Hepatocyte (in vitro differentiated cells): Measurements from ENCODE around the gene RCAN2. TPM values are rescaled to one million over a fixed set of nuclear protein-coding genes. Genes with fewer than 3 reads are reported as not detected.

Experiments
- DNase-seq: peaks from one replicate; pipeline ENCODE4 v3.0.0-alpha.2; 2016; ENCODE audit warnings: low spot score
- H2AFZ ChIP-seq: fragments of 200-600 bp; sonication (generic); 2 replicates; pipeline ENCODE4 v1.6.0; 2016; ENCODE audit warnings: antibody characterized with exemption, mild to moderate bottlenecking
- H3K27ac ChIP-seq: fragments of 200-600 bp; sonication (generic); 2 replicates; pipeline ENCODE4 v1.5.1; 2016; ENCODE audit warnings: mild to moderate bottlenecking
- H3K27me3 ChIP-seq: fragments of 200-600 bp; sonication (generic); 2 replicates; pipeline ENCODE4 v1.6.1; 2016
- H3K36me3 ChIP-seq: fragments of 200-600 bp; sonication (generic); replicated peaks from 2 replicates; pipeline ENCODE4 v1.5.1; 2016; ENCODE audit warnings: low read depth; ENCODE audit not compliant: insufficient read depth
- H3K4me1 ChIP-seq: fragments of 200-600 bp; sonication (generic); 2 replicates; pipeline ENCODE4 v1.5.1; 2016; ENCODE audit warnings: mild to moderate bottlenecking, moderate library complexity; ENCODE audit not compliant: insufficient read depth
- H3K4me2 ChIP-seq: fragments of 200-600 bp; sonication (generic); 2 replicates; pipeline ENCODE4 v1.6.0; 2016
- H3K4me3 ChIP-seq: fragments of 200-600 bp; sonication (generic); 2 replicates; pipeline ENCODE4 v1.5.1; 2016; ENCODE audit warnings: mild to moderate bottlenecking
- H3K79me2 ChIP-seq: fragments of 200-600 bp; sonication (generic); 2 replicates; pipeline ENCODE4 v1.6.0; 2017; ENCODE audit warnings: mild to moderate bottlenecking
- H3K9me2 ChIP-seq: fragments of 200-600 bp; sonication (generic); replicated peaks from 2 replicates; pipeline ENCODE4 v1.6.0; 2017; ENCODE audit warnings: mild to moderate bottlenecking; ENCODE audit not compliant: insufficient read depth
- H3K9me3 ChIP-seq: fragments of 200-600 bp; sonication (generic); 2 replicates; pipeline ENCODE4 v1.5.1; 2016; ENCODE audit warnings: low read depth, mild to moderate bottlenecking
- H4K20me1 ChIP-seq: fragments of 200-600 bp; sonication (generic); 2 replicates; pipeline ENCODE4 v1.6.0; 2016; ENCODE audit warnings: mild to moderate bottlenecking; ENCODE audit not compliant: insufficient read depth, poor library complexity, severe bottlenecking
- EZH2 ChIP-seq: fragments of 200-600 bp; sonication (generic); IDR thresholded peaks from 2 replicates; pipeline ENCODE4 v1.6.1; 2016; ENCODE audit warnings: antibody characterized with exemption, mild to moderate bottlenecking, borderline replicate concordance
- EZH2phosphoT487 ChIP-seq: fragments of 200-600 bp; sonication (generic); IDR thresholded peaks from one replicate; pipeline ENCODE4 v1.6.1; 2018; ENCODE audit warnings: antibody characterized with exemption, mild to moderate bottlenecking, low read depth, moderate library complexity; ENCODE audit not compliant: unreplicated experiment, severe bottlenecking
- WGBS: methylation state at CpG from one replicate; pipeline ENCODE4 v1.1.6; 2016; ENCODE audit warnings: low lambda C conversion rate; ENCODE audit errors: missing lambda C conversion rate; 5-methylcytosine and 5-hydroxymethylcytosine counted together
- polyA plus RNA-seq: library from polyadenylated mRNA; unstranded; fragments of >200 nt; fragmentation: Nextera tagmentation; extraction: Ambion mirVana; gene quantifications from 2 replicates; pipeline ENCODE4 v1.2.1, GENCODE V29; 2016
- total RNA-seq: library from RNA; depleted of rRNA; stranded (reverse); fragments of >200 nt; gene quantifications from 2 replicates; pipeline ENCODE4 v1.2.3, GENCODE V29; 2014
- TF ChIP-seq, protein P1 (sequence below): fragments of 200-600 bp; sonication (generic); IDR thresholded peaks from 2 replicates; pipeline ENCODE4 v1.5.1; 2016; ENCODE audit warnings: antibody characterized with exemption, mild to moderate bottlenecking; ENCODE audit not compliant: poor library complexity

RCAN2 gene
- total and polyA plus RNA-seq, 2 experiments from 2014 or later: 5.0 to 6.6 TPM

DNA sequence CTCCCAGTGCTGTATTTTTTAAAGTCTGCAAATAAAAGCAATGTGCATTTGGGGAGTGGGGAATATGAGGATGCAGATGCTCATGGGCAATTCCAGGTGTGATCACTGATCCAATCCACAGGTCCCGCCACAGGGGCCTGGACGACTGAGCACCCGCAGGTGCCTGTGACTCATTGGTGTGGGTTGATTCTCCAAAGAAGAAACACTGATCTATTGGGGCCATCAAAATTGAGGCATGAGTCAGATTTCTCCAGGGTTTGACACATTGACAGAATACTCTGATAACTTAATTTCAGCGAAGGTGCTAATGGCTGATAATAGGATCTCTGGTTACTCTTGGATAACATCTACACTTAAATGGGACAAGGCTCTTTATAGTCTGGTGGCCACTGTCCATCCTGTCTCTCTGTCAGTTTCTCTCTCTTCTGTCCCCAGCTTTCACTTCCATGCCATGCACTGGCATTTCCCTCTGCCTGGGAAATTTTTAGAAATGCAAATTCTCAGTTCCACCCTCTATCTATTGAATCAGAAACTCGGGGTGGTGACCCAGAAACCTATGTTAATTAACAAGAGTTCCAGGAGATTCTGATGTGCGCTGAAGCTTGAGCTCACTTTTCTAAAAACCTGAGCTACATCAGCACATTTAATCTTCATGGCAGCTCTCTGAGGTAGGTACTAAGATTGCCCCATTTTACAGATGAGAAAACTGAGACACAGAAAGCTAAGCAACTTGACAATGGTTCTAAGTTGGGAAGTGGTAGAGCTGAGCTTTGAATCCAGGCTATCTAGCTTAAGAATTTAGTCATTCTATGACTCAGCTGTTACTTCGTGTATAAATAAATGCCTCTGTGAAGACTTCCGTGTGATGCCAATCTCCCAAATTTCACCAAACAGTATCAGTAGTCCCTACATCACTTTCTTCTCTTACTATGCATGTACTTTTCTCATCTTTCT is 10.2 kb upstream of the RCAN2 start:
- H3K27ac ChIP-seq: no peak overlapping the region

DNA sequence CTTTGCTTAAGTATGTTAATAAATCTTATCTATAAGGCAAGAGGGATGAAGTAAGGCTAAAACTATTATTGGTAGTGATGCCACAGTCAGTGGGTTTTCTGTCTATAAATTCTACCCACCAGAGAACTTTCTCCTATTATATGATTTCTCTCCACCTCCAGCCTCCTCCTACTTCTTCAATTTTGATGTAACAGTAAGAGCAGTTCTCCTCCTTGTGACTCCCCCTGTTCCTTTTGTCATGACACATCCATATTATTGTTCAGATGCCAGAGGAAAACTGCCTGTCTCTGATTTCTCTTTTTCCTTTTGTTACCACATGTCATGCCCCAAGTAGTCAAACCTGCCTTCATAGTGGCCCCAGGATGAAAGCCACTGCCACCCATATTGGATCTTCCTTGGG is 9.1 kb upstream of the RCAN2 start:
- Histone ChIP-seq H3K27ac (no peak overlapping the region), H3K4me2 (no peak overlapping the region), H3K36me3 (no peaks in the 10 kb centered on the region), H3K79me2 (no peaks in the 10 kb centered on the region), H3K4me3 (no peak overlapping the region), H3K9me2 (no peaks in the 10 kb centered on the region), H4K20me1 (no peaks in the 10 kb centered on the region), H2AFZ (no peak overlapping the region), H3K9me3 (no peaks in the 10 kb centered on the region), H3K27me3 (peaks cover 21% of the 10 kb centered on the region), H3K4me1 (no peaks in the 10 kb centered on the region)
- no peak for TF ChIP-seq EZH2phosphoT487
- TF ChIP-seq, protein P1, sequence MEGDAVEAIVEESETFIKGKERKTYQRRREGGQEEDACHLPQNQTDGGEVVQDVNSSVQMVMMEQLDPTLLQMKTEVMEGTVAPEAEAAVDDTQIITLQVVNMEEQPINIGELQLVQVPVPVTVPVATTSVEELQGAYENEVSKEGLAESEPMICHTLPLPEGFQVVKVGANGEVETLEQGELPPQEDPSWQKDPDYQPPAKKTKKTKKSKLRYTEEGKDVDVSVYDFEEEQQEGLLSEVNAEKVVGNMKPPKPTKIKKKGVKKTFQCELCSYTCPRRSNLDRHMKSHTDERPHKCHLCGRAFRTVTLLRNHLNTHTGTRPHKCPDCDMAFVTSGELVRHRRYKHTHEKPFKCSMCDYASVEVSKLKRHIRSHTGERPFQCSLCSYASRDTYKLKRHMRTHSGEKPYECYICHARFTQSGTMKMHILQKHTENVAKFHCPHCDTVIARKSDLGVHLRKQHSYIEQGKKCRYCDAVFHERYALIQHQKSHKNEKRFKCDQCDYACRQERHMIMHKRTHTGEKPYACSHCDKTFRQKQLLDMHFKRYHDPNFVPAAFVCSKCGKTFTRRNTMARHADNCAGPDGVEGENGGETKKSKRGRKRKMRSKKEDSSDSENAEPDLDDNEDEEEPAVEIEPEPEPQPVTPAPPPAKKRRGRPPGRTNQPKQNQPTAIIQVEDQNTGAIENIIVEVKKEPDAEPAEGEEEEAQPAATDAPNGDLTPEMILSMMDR: no peak
- TF ChIP-seq EZH2: no peak
- DNase-seq: no peak

More for the DNA sequence above, 10.2 kb upstream of the RCAN2 start:
- Histone ChIP-seq H3K4me1 (no peaks in the 10 kb centered on the region), H3K36me3 (no peaks in the 10 kb centered on the region), H3K9me3 (no peaks in the 10 kb centered on the region), H3K4me2 (no peak overlapping the region), H3K4me3 (no peak overlapping the region), H3K27me3 (peaks cover 21% of the 10 kb centered on the region), H2AFZ (no peak overlapping the region), H3K79me2 (no peaks in the 10 kb centered on the region), H3K9me2 (no peaks in the 10 kb centered on the region), H4K20me1 (no peaks in the 10 kb centered on the region)
- no peak for TF ChIP-seq EZH2
- TF ChIP-seq, protein P1: no peak
- WGBS: 82% methylated on average over 8 of the region's 8 CpGs
- no peak for DNase-seq

DNA sequence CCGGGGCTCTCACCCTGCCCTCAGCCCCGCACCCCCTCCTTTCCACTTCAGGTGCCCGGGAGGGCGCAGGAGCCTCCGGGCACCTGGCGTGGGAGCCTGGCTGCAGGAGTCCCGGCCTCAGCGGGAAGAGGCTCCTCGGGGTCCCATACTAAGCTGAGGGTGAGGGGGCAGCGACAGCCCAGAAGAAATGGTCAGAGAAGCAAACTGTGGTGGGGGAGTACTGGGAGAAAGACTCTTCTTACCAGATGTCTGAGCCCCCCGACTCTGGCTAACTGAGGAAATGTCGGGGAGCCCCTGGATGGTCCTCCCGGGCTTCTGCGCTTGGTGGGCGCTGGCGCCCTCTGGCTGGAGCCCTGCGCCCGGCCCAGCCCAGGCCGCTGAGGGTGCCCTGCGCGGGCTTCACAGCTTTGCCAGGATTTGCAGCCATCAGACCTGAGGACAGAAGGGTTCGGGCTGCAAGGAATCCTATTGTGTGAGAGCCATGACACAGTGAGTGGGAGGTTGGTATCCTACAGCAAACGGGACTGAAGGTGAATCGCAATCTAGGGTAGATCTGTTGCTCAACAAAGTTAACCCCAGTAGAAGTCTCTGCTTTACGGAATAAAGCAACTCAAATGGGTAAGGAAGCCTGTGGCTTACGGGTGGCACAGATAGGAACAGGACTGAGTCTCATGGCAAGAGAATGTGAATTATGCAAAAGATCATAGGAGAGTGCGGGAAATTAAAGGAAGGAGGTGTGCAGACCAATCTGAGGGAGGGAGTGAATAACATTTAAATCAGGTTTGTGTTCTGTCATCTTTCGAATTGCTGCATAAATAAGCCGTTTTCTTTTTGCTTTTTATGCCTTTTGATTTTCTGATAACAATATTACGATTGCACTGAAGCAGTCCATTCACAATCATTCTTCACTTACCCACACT is 639 bp upstream of the RCAN2 start:
- peak overlapping the region; percentile 88 for H3K4me3 ChIP-seq
- H3K36me3 ChIP-seq: no peaks in the 10 kb centered on the region
- no peaks in the 10 kb centered on the region for H4K20me1 ChIP-seq
- peaks cover 4% of the 10 kb centered on the region for H3K4me1 ChIP-seq
- WGBS: 11% methylated on average over 27 of the region's 30 CpGs
- H2AFZ ChIP-seq: peak overlapping the region; percentile 76
- no peaks in the 10 kb centered on the region for H3K79me2 ChIP-seq
- DNase-seq: peak; percentile 65
- H3K27me3 ChIP-seq: peaks cover 59% of the 10 kb centered on the region
- peak overlapping the region; percentile 26 for H3K27ac ChIP-seq
- no peak for TF ChIP-seq EZH2
- TF ChIP-seq, protein P1: peak; percentile 66
- no peak for TF ChIP-seq EZH2phosphoT487
- H3K9me3 ChIP-seq: no peaks in the 10 kb centered on the region
- peak overlapping the region; percentile 97 for H3K4me2 ChIP-seq
- H3K9me2 ChIP-seq: no peaks in the 10 kb centered on the region
